ENCODE results near the gene DCAF8.

The DCAF8 gene

GRCh38 chr1:160224606-160225005 lies 37.7 kb downstream of the DCAF8 start:
- H3K36me3 ChIP-seq, result peaks cover 97% of the 10 kb centered on the region
- no peak overlapping the region for H3K27ac ChIP-seq
- H3K4me3 ChIP-seq (ENCODE audit: low read depth in 1 of 2, low read length in 1 of 2), result no peak overlapping the region
- H3K9me3 ChIP-seq, result no peaks in the 10 kb centered on the region
- TF ChIP-seq CTCF (IDR thresholded peaks at IDR 0.05), result no peak
- no peaks in the 10 kb centered on the region for H3K4me1 ChIP-seq (ENCODE audit: control insufficient read depth in 1 of 2, insufficient read depth in 1 of 2, low read depth in 1 of 2, low read length in 1 of 2)
- H3K27me3 ChIP-seq, result no peaks in the 10 kb centered on the region

GRCh38 chr1:160222546-160222945 lies 39.8 kb downstream of the DCAF8 start:
- Histone ChIP-seq H3K27me3 (no peaks in the 10 kb centered on the region), H3K36me3 (peaks cover 99% of the 10 kb centered on the region), H3K27ac (no peak overlapping the region), H3K4me3 (ENCODE audit: low read depth in 1 of 2, low read length in 1 of 2) (no peak overlapping the region), H3K9me3 (no peaks in the 10 kb centered on the region), H3K4me1 (ENCODE audit: control insufficient read depth in 1 of 2, insufficient read depth in 1 of 2, low read depth in 1 of 2, low read length in 1 of 2) (no peaks in the 10 kb centered on the region)
- no peak for TF ChIP-seq CTCF (IDR thresholded peaks at IDR 0.05)

DNA sequence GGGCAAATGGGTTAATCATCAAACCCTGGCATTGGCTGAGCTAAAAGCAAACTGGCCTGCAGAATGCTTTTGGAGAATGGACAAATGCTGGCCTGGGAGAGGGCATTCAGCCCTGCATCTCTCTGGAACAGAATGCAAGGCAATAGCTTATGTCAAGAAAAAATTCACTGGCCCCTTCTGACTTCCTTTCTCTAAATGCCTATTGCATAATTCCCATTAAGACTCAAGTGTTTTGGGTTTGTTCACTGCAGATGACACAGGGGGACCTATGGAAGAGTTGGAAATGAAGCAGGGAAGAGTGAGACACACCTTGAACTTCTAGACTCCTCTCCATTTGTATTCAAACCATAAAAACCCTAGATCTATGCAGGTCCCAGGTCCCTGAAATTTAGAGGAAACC lies 41.3 kb downstream of the DCAF8 start:
- Histone ChIP-seq H3K9me3 (no peaks in the 10 kb centered on the region), H3K4me3 (ENCODE audit: low read depth in 1 of 2, low read length in 1 of 2) (no peak overlapping the region), H3K27me3 (no peaks in the 10 kb centered on the region), H3K36me3 (peaks cover 99% of the 10 kb centered on the region), H3K4me1 (ENCODE audit: control insufficient read depth in 1 of 2, insufficient read depth in 1 of 2, low read depth in 1 of 2, low read length in 1 of 2) (no peaks in the 10 kb centered on the region), H3K27ac (no peak overlapping the region)
- TF ChIP-seq CTCF (IDR thresholded peaks at IDR 0.05), result no peak

DNA sequence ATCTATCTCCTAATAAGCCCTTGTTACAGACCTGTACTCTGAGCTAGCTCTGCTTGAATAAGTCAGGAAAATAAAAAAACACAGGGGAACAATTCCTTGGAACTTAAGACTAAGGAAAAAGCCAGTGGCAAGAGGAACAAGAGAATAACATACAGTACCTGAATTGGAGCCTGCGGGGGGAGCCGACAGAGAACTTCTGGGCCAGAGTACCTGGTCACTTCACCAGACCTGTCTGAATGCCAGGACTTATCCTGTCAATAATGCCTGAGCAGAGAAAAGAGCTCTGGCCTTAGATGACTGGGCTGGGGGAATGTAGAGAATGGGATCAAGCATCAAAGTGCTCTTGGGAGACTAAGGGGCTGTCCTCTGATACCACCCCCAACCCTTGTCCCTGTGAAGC lies 42.0 kb downstream of the DCAF8 start:
- Histone ChIP-seq H3K36me3 (peaks cover 99% of the 10 kb centered on the region), H3K9me3 (no peaks in the 10 kb centered on the region), H3K27ac (no peak overlapping the region), H3K27me3 (no peaks in the 10 kb centered on the region), H3K4me3 (ENCODE audit: low read depth in 1 of 2, low read length in 1 of 2) (no peak overlapping the region), H3K4me1 (ENCODE audit: control insufficient read depth in 1 of 2, insufficient read depth in 1 of 2, low read depth in 1 of 2, low read length in 1 of 2) (no peaks in the 10 kb centered on the region)
- no peak for TF ChIP-seq CTCF (IDR thresholded peaks at IDR 0.05)

GRCh38 chr1:160219062-160219929 lies 43.1 kb downstream of the DCAF8 start:
- no peaks in the 10 kb centered on the region for H3K4me1 ChIP-seq (ENCODE audit: control insufficient read depth in 1 of 2, insufficient read depth in 1 of 2, low read depth in 1 of 2, low read length in 1 of 2)

More at GRCh38 chr1:160219062-160219929, 43.1 kb downstream of the DCAF8 start:
- Histone ChIP-seq H3K4me3 (ENCODE audit: low read depth in 1 of 2, low read length in 1 of 2) (no peak overlapping the region), H3K27me3 (no peaks in the 10 kb centered on the region), H3K9me3 (no peaks in the 10 kb centered on the region), H3K36me3 (peaks cover 99% of the 10 kb centered on the region), H3K27ac (no peak overlapping the region)
- TF ChIP-seq CTCF (IDR thresholded peaks at IDR 0.05), result no peak
